ENCODE results near the gene SLC52A1.
"Not testable (repeated sequence)": the region's sequence is repeated elsewhere in the genome, so short reads cannot be mapped to it uniquely, and the experiment has no call there.

The SLC52A1 gene

DNA sequence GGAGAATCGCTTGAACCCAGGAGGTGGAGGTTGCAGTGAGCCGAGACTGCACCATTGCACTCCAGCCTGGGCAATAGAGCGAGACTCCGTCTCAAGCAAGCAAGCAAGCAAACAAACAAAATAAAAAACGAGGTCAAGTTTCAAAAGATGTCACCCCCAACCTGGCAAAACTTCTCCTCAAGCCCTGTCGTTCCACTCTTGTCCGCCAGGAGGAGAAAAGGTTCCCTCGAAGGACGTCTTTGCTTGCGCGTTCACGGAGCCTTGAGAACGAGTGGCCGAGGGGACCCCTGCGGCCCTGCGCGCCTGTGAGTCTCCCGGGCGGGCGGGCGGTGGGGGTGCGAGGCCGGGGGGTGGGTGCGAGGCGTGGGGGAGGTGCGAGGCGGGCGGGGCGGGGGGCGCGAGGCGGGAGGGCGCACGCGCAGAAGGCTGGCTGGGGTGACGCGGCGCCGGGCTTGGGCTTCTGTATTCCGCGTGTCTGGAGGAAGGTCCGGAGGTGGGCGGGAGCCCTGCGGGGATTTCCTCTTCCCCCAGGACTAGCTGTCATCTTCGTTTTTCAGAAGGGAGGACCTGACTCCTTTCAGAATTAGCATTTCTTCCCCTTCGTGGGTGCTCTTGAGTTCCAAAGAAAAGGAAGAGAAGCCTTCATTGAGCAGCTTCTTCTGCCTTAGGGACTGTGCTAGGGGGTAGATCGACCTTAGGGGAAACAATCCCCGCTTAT is 3.7 kb downstream of the SLC52A1 start:
- DNase-seq (ENCODE audit: low read depth): peak; percentile 71

DNA sequence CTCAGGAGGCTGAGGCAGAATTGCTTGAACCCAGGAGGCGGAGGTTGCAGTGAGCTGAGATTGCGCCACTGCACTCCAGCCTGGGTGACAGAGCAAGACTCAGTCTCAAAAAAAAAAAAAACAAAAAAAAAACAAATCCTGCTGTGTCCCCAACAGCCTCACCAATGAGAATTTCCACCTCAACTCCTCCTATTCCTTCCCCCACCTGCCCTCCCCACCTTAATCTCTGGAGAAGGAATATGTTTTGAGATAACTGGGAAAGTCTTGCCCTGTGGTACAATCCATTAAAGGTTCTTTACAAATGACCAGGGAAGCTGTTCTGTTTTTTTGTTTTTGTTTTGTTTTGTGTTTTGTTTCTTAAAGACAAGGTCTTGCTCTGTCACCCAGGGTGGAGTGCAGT is 5.1 kb downstream of the SLC52A1 start:
- not testable (repeated sequence) for DNase-seq (ENCODE audit: low read depth)

GRCh38 chr17:5027916-5028315 is 7.3 kb downstream of the SLC52A1 start:
- DNase-seq (ENCODE audit: low read depth): no peak

GRCh38 chr17:5027299-5027698 is 7.9 kb downstream of the SLC52A1 start:
- DNase-seq (ENCODE audit: low read depth): no peak

- no peak for DNase-seq (ENCODE audit: low read depth)
Observed at GRCh38 chr17:5024604-5025003, 10.6 kb downstream of the SLC52A1 start.

DNA sequence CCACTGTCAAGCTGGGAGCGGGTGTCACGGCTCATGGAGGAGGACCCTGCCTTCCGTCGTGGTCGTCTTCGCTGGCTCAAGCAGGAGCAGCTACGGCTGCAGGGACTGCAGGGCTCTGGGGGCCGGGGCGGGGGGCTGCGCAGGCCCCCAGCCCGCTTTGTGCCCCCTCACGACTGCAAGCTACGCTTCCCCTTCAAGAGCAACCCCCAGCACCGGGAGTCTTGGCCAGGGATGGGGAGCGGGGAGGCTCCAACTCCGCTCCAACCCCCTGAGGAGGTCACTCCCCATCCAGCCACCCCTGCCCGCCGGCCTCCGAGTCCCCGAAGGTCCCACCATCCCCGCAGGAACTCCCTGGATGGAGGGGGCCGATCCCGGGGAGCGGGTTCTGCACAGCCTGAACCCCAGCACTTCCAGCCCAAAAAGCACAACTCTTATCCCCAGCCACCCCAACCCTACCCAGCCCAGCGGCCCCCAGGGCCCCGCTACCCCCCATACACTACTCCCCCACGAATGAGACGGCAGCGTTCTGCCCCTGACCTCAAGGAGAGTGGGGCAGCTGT is 11.6 kb downstream of the SLC52A1 start:
- no peak for DNase-seq (ENCODE audit: low read depth)

DNA sequence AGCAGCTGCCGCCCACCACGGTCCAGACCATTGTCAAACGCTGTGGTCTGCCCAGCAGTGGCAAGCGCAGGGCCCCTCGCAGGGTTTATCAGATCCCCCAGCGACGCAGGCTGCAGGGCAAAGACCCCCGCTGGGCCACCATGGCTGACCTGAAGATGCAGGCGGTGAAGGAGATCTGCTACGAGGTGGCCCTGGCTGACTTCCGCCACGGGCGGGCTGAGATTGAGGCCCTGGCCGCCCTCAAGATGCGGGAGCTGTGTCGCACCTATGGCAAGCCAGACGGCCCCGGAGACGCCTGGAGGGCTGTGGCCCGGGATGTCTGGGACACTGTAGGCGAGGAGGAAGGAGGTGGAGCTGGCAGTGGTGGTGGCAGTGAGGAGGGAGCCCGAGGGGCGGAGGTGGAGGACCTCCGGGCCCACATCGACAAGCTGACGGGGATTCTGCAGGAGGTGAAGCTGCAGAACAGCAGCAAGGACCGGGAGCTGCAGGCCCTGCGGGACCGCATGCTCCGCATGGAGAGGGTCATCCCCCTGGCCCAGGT is 13.0 kb downstream of the SLC52A1 start:
- DNase-seq (ENCODE audit: low read depth): no peak

- no peak for DNase-seq (ENCODE audit: low read depth)
Observed at GRCh38 chr17:5020502-5021023, 14.7 kb downstream of the SLC52A1 start.

- no peak for DNase-seq (ENCODE audit: low read depth)
Observed at GRCh38 chr17:5019475-5019956, 15.7 kb downstream of the SLC52A1 start.

GRCh38 chr17:5014357-5014756 is 20.9 kb downstream of the SLC52A1 start:
- DNase-seq (ENCODE audit: low read depth): no peak

GRCh38 chr17:5011928-5012327 is 23.3 kb downstream of the SLC52A1 start:
- no peak for DNase-seq (ENCODE audit: low read depth)

- no peak for DNase-seq (ENCODE audit: low read depth)
Observed at GRCh38 chr17:5003214-5003867, 31.9 kb downstream of the SLC52A1 start.

DNA sequence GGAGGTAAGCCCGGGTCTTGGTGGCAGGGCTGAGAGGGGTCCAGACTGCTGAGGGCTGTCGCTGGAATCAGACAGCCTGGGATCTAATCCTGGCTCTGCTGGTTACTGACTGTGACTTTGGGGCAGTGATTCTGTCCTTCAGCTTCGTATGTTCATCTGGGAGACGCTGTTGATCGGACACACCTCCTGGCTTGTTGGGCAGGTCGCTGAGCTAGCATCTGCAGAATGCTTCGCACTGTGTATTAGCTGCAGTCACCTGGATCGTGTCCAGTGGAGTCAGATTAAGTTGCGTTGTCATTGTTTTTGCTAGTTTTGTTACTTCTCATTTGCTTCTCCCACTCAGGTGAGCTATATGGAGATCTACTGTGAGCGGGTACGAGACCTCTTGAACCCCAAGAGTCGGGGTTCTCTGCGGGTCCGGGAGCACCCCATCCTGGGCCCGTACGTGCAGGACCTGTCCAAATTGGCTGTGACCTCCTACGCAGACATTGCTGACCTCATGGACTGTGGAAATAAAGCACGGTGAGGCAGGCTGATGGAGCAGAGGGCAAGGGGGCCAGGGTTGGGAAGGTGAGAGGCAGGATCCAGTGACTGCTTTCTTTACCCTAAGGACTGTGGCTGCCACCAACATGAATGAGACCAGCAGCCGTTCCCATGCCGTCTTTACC is 33.0 kb downstream of the SLC52A1 start:
- no peak for DNase-seq (ENCODE audit: low read depth)

GRCh38 chr17:5000237-5000639 is 35.0 kb downstream of the SLC52A1 start:
- DNase-seq (ENCODE audit: low read depth): no peak

GRCh38 chr17:4999430-5000093 is 35.7 kb downstream of the SLC52A1 start:
- DNase-seq (ENCODE audit: low read depth): no peak

DNA sequence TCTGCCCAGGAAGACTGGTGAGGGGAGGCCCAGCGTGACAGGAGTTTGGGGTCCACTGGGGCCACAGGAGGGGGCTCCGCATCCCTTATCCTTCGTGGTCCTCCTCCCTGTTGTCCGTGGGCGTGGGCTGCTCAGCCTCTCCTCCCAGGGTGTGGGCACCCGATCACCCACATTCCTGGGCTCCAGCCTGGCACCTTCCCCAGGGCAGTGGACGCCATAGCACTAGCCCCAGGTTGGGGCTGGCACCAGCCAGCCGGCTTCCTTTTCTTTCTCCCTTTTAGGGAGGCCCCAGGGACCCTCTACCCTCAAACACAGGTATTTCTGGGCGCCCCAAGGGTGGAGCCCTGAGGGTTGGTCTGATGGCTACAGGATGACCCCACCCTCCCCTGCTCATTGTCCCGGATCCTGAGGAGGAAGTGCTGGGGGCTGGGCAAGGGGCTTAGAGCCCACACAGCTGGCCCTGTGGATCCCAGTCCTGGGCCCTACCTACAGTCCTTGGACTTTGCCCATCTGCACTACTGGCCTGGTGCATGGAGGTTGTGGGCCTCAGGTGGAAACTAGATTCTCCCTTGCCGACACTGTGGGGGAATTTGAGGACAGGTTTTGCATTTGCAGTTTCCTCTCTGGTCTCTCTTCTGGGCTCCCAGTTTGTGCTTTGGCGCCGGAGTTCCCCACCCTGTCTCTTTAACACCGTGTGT is 36.3 kb downstream of the SLC52A1 start:
- no peak for DNase-seq (ENCODE audit: low read depth)

GRCh38 chr17:4998027-4998731 is 37.0 kb downstream of the SLC52A1 start:
- DNase-seq (ENCODE audit: low read depth): no peak

- peak; percentile 75 for DNase-seq (ENCODE audit: low read depth)
Observed at GRCh38 chr17:4997302-4998026, 37.8 kb downstream of the SLC52A1 start, which contains the start of the genes INCA1 and KIF1C. Gene INCA1, minus strand, starts transcription at chr17:4997522. Its CDS starts 3,085 bp downstream, at chr17:4994437. Gene KIF1C, plus strand, starts transcription at chr17:4997950. Its CDS starts 2,297 bp downstream, at chr17:5000247.

GRCh38 chr17:4994081-4994595 is 41.1 kb downstream of the SLC52A1 start:
- DNase-seq (ENCODE audit: low read depth): no peak

All from stimulated activated CD8-positive, alpha-beta memory T cell treated with anti-CD3 and anti-CD28 coated beads, Interleukin-15, amount 100 ng/mL, for 1 hour (primary cell).